GM21423 (cell line): ENCODE results near the gene IGHMBP2.

Experiments used
- ATAC-seq: cut with Tn5 transposase; IDR thresholded peaks from one replicate; pipeline ENCODE4 v1.9.1; 2021; ENCODE audit warnings: mild to moderate bottlenecking, moderate library complexity; ENCODE audit not compliant: unreplicated experiment

IGHMBP2 gene

GRCh38 chr11:68938816-68939582 is 35.3 kb downstream of the IGHMBP2 start:
- ATAC-seq: no peak

- no peak for ATAC-seq
These were observed 36.2 kb downstream of the IGHMBP2 start for GRCh38 chr11:68939583-68940555.

GRCh38 chr11:68940651-68941323 is 37.1 kb downstream of the IGHMBP2 start:
- no peak for ATAC-seq

GRCh38 chr11:68941324-68942094 is 37.8 kb downstream of the IGHMBP2 start:
- ATAC-seq: no peak

- ATAC-seq: no peak
These were observed 38.5 kb downstream of the IGHMBP2 start for GRCh38 chr11:68942095-68942620.

- no peak for ATAC-seq
These were observed 39.1 kb downstream of the IGHMBP2 start for GRCh38 chr11:68942751-68943271.

DNA sequence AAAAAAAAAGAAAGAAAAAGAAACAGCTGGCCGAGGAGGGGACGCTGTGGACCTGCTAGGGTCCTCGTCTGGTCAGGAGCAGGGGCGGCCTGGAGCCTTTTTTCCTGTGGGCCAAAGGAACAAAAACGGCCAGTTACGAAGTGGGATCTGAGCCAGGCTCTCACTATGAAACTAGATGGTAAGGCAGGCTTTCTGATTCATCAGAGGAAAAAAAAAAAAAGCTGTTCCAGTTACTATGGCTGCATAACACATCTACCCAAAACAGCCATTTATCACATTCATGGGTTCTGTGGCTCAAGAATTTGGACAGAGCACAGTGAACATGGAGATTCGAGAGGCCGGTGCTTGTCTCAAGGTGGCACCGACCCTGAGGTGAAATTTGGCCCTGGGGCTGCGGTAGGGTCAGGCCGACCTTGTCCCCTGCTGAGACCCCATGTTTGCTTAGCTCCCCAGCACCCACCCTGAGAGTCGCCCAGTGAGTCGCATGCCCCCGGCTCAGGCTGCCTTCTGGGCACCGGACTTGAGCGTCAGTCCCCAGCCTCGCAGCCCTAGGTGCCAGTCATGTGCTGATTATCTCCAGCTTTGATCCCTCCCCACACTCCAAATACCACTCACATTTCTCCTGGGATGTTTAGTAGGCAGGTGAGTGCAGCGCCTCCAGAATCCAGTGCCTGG is 42.9 kb downstream of the IGHMBP2 start:
- ATAC-seq: no peak

DNA sequence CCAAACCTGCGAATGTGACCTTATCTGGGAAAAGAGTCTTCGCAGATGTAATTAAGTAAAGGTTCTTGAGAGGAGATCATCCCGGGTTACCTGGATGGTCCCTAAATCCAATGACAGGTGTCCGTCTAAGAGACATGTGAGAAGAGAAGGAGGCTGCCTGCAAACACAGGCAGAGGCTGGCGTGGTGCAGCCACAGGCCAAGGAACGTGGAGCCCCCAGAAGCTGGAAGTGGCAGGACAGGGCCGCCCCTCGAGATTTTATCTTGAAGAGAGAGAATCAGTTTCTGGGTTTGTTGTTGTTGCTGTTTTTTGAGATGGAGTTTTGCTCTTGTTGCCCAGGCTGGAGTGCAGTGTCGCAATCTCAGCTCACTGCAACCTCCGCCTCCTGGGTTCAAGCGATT is 43.5 kb downstream of the IGHMBP2 start:
- no peak for ATAC-seq

DNA sequence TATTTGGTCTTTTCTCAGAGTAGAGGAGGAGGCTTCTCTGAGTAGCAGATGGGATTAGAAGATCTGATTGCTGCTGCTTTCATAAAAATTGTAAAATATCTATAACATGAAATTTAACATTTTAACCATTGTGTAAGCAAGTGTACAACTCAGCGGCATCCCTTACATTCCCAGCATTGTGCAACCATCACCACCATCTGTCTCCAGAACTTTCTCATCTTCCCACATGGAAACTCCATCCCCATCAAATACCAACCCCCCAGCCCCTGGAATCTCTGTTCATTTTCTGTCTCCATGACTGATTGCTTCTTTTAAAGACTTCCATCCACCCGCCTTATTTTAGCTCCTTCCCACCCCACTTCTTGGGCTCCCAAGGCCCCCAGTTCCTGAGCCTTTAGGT is 44.8 kb downstream of the IGHMBP2 start:
- no peak for ATAC-seq

- ATAC-seq: no peak
These were observed 45.2 kb downstream of the IGHMBP2 start for GRCh38 chr11:68948935-68949334.

GRCh38 chr11:68950270-68950669 is 46.6 kb downstream of the IGHMBP2 start:
- no peak for ATAC-seq

- no peak for ATAC-seq
These were observed 47.1 kb downstream of the IGHMBP2 start for GRCh38 chr11:68950762-68951161.

DNA sequence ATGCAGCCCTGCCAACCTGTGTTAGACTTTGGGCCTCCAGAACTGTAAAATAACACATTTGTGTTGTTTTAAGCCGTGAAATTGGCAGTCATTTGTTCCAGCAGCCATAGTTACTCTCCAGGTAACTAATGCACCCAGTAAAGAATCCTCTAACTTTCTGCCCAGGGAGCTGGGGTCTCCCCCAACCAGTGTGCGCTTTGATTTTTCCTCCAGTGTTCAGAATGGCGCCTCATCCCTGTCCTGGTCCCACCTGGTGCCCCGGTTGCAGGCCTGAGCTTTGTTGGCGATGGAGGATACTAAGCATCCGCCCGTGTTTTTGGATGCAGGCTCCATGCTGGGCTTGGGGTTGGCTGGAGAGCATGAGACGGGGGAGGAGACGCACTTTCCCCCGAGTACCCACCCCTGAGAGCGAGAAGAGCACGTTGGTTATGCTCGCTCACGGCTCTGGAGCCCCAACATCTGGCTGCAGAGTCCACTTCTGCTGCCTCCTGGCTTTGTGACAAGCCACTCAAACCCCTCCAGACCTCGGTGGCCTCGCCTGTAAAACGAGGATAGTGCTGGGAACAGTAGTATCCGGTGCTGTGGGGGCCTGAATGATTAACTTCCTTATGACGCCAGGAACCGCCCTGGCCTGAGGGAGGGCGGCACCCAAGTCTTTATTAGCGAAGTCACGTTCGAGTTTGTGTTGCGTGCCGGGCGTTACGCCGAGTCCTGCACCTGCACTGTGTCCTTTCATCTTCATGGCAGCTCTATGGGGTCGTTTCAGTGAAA is 51.3 kb downstream of the IGHMBP2 start:
- ATAC-seq: no peak

- ATAC-seq: no peak
These were observed 51.9 kb downstream of the IGHMBP2 start for GRCh38 chr11:68955607-68955958.

DNA sequence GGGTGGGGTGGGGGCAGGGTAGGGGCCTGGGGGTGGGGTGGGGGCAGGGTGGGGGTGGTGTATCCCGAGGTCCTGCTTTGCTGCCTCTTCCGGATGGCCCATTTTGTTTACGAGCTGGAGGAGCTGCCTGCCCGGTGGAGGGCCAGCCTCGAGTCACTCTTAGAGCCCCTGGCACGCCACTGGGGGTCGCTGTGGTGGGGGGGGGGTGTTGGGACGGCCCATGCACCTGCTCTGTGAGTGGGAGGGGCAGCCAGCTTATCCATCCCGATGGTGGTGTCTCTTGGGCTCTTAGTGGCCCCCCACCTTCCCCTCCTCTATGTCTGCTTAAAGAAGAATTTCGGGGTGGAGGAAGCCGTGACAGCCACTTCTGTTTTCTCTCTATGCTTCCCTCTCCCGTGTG is 52.5 kb downstream of the IGHMBP2 start:
- ATAC-seq: no peak

DNA sequence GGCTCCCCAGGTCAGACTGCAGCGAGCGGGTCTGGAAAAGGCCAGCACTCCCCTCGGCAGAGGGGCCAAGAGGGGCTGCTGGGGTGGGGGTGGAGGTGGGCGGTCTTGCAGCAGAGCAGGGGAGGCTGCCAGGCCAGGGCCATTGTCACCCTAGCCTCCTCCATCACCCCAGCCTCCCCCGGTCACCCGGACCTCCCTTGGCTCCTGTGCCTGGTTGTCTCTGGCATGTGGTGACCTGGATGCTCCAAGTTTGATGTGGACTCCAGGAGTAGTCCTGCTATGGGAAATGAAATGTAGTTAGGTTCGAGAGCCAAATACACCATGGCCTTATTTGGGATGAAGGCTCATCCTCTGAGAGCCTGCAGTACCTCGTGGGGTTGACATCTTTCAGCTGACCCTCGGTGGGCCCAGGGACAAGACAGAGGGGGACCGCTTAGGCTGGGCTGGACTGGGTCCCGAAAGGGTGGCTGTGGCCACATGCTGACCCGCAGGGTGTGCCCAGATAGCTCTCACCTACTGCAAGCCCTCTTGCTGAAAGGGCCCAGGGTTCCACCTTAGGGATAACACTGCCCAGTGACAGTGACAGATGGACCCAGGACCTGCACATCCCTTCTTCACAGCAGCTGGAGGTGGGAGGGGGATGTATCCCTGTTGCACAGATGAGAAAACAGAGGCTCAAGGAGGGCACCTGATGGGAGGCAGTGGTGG is 53.0 kb downstream of the IGHMBP2 start:
- no peak for ATAC-seq

- ATAC-seq: no peak
These were observed 54.5 kb downstream of the IGHMBP2 start for GRCh38 chr11:68958211-68958610.
